HuH-7 (cell line): ENCODE data around the gene WDR54.
"Not testable (repeated sequence)": the region's sequence is repeated elsewhere in the genome, so short reads cannot be mapped to it uniquely, and the experiment has no call there.

Experiments used
- DNase-seq: peaks from one replicate; pipeline ENCODE4 v3.0.0; 2011; ENCODE audit warnings: low spot score

WDR54 gene

DNA sequence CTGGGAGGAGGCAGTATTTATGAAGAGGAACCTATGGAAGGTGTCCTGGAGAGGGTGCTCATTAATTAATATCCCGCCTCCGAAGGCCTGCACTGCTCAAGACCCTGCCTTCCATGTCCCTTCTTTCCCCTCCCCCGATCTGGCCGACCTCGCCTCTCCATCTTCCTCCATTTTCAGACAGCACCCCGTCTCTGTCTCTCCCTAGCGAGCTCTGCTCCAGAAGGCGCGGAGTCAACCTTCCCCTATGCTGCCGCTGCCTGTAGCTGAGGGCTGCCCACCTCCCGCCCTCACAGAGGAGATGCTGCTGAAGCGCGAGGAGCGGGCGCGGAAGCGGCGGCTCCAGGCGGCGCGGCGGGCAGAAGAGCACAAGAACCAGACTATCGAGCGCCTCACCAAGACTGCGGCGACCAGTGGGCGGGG is 35.6 kb downstream of the WDR54 start:
- DNase-seq: no peak

DNA sequence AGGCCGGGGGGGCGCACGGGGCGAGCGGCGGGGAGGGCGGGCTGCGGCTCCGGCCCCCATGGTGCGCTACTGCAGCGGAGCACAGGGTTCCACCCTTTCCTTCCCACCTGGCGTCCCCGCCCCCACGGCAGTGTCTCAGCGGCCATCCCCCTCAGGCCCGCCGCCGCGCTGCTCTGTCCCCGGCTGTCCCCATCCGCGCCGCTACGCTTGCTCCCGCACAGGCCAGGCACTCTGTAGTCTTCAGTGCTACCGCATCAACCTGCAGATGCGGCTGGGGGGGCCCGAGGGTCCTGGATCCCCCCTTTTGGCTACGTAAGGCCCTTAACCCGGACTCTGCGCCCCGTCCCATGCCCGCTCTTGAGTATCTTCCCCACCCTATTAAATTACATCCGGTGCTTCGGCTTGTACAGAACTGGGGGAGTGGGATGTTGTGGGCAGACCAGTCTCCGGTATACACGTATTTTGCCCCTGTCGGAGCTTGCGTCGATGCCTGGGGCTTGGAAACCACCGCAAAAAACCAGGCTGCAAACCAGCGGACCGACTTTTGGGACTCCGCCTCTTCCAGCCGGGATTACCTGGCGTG is 36.1 kb downstream of the WDR54 start:
- peak; percentile 55 for DNase-seq

DNA sequence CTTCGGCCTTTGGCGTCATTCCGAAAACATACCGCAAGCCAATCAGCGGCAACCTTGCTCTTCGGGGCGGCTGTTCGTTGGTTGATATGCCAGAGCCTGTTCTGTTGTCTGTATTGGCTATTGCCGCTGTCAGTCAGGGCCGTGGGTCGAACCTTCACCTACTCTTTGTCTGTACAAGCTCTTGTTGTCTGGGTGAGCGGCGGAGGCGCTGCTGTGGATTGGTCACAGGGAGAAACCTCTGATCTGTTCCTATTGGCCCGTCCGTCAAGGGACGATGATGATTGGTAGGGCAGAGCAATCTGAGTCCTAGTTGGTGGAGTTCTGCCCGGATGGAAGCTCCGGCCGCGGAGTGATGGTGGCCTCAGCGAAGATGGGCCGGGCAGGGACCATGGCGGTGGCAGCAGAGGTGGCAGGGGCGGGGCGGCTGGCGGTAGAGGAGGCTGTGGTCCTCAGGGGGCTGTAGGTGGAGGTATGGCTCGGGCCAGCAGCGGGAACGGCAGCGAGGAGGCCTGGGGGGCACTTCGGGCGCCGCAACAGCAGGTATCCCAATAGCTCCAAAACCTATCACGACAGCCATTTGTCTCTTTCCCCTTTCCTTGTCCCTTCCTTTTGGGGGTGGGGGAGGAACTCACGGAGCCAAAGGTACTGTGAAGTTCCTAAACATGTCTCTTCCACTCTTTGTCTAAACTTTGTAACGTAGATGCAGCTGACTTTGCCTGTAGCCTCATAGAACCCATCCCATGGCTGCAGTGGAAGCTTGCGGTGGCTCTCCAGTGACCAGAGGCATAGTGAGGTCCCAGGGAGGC is 36.8 kb downstream of the WDR54 start, which contains the start of gene WBP1:
Gene WBP1 (plus strand): TSS at position 307 of the 806 bp plus-strand sequence. CDS start 165 bp downstream, at position 472.
- peak; percentile 95 for DNase-seq

DNA sequence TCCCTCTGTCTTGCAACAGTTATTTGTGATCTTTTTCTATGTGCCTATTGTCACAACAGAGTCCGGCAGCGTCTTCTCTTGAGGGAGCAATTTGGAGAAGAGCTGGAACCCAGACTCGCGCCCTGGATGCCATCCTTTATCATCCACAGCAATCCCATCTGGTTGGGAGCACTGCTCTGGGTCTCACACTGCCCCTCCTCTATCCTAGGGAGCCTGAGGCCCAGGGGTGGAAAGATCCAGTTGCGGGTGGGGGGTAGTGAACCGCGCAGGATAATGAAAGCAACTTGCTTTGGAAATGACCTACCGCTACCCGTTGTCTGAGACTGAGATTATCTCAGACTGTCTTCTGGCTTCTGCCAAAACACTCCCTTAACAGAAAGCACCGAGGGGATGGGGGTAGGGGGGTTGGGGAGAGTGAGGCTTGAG is 37.4 kb downstream of the WDR54 start:
- DNase-seq: no peak

DNA sequence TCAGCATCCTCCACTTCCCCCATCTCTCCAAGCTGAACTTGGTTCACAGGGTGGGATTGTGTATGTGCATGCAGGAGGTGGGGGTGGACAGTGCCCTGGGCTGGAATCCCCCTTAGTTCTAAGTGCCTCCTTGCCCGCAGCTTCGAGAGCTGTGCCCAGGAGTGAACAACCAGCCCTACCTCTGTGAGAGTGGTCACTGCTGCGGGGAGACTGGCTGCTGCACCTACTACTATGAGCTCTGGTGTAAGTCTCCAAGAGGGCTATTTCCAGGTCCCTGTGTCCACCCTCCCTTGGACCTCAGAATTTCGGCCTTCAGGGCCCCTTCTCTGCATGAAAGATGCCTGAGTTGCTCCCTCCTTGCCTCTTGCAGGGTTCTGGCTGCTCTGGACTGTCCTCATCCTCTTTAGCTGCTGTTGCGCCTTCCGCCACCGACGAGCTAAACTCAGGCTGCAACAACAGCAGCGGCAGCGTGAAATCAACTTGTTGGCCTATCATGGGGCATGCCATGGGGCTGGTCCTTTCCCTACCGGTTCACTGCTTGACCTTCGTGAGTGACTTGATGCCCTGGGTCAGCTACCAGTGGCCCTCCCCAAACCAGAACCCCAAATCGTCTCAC is 38.1 kb downstream of the WDR54 start:
- DNase-seq: not testable (repeated sequence)

DNA sequence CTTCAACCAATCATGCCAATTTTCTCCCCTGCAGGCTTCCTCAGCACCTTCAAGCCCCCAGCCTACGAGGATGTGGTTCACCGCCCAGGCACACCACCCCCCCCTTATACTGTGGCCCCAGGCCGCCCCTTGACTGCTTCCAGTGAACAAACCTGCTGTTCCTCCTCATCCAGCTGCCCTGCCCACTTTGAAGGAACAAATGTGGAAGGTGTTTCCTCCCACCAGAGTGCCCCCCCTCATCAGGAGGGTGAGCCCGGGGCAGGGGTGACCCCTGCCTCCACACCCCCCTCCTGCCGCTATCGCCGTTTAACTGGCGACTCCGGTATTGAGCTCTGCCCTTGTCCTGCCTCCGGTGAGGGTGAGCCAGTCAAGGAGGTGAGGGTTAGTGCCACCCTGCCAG is 38.7 kb downstream of the WDR54 start:
- DNase-seq: not testable (repeated sequence)

DNA sequence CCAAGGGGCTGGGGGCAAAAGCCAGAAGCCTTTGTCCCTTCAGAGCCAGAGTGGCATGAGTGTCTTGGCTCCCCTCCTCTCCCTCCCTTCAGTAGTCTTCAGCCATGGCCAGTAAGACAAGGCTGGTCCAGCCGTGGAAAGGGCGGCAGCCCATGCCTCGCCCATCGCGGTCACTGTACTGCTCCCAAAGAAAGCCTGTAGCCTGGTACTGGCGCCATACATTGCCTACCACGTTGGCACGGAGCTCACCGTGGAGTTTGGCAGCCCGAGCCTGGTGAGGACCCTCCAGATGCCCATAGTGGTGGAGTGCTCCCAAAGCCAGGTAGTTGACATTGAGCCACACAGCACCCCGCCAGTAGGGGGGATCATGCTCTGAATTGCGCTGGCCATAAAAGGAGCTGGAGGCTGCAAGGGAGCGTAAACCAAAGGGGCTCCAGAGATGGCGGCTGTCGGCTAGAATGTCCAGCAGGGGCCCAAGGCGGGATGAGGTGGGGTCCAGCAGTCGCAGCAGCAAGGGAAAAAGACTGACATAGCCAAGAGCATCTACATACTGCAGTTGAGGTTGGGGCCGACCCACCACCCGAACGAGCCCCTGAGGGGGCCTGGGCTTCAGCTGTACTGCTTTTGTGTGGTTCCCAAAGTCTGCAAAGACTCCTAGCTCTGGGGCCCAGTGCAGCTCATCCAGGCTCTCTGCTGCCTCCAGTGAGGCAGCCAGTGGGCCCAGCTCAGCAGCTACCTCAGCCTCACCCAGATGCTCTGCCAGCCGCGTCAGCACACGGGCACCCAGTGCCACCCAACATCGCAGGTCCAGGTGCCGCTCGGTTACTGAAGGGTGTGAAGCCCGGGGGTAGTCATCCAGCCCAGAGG is 39.9 kb downstream of the WDR54 start:
- no peak for DNase-seq

DNA sequence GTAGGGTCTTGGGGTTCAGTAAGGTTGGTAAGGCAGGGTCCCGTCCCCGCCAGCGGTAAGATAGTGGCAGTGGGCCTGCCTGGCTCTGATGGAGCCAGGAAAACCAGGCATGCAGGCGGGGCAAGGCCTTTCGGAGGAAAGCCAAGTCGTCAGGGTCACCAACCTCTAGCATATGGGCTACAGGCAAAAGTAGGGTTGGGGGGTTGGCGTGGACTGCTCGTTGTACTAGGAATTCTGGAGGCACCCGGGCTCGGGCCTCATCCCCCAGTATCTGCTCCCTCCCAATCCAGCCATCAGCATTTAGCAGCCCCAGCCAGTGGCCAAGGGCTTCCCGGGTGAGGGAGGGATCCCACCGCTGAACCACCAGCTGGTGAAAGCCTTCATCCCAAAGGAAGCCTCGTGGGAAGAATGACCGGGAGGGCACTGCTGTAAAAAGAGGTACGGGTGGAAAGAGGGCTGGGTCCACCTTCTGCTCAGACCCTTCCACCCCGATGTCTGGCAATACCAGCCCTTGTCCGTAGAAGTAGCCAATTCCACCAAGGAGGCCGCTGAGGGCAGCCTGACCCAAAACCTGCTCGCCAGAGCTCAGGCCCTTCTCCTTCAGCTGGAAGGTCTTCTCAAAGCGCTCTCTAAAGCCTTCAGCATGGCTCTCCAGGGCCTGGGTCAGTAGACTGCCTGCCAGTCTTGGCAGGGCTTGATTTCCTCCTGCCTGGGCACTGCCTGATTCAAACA is 40.7 kb downstream of the WDR54 start:
- DNase-seq: no peak

DNA sequence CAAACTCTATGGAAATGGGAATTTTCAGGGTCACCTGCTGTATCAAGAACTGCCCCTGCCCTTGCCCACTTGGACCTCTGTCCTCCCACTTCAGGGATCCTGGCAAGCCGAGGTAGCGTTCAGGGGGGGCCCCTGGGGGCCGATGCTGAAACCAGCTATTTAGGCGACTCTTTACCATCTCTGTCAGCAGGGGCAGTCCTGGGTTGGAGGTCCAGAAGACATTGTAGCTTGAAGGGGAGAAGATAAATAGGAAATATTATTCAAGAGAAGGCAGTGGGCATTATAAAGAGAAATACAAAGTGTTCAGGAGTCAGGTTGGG is 41.2 kb downstream of the WDR54 start:
- no peak for DNase-seq

DNA sequence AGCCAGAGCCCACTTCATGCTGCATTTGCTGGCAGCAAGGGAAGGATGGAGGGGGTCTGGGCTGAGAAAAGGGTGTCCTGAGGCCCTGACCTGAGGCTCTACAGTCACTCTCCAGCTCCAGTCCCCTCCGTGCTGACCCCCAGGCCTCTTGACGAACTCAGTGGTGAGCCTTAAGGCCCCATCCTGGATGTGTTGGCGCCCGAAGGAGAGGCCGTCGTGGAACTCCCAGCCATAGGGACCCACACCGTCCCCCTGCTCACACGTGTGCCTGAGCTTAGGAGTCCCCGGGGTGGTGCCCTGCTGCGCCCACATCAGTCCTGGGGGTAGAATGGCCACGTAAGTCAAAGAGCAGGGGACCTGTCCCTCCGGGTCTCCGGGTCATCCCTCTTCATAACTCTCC is 42.9 kb downstream of the WDR54 start:
- no peak for DNase-seq

DNA sequence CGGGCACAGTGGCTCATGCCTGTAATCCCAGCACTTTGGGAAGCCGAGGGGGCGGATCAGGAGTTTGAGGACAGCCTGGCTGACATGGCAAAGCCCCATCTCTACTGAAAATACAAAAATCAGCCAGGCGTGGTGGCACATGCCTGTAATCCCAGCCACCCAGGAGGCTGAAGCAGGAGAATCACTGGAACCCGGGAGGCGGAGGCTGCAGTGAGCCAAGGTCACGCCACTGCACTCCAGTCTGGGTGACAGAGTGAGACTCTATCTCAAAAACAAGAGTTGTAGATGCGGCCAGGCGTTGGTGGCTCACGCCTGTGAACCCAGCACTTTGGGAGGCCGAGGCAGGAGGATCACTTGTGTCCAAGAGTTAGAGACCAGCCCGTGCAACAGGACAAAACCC is 49.2 kb downstream of the WDR54 start:
- not testable (repeated sequence) for DNase-seq

DNA sequence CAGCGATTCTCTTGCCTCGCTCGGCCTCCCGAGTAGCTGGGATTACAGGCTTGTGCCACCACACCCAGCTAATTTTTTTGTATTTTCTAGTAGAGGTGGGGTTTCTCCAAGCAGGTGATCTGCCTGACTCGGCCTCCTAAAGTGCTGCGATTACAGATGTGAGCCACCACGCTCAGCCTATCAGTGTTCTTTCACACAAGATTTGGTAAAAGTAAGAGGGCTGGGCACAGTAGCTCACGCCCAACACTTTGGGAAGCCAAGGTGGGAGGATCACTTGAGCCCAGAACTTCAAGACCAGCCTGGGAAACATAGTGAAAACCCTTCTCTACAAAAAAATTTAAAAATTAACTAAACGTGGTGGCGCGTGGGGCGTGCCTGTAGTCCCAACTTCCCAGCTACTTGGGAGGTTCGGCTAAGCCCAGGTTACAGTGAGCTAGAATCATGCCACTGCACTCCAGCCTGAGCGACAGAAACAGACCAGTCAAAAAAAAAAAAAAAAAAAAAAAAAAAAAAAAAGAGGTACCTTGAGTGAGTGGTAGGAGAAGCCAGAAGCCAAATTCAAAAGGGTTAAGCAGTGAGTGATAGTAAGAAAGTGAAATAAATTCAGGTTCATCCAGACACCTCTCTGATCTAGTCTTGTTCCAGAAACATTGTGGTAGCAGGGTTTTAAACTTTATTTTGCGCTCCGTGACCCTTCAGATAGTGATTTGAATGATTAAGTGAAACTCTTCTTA is 50.0 kb downstream of the WDR54 start:
- DNase-seq: no peak

DNA sequence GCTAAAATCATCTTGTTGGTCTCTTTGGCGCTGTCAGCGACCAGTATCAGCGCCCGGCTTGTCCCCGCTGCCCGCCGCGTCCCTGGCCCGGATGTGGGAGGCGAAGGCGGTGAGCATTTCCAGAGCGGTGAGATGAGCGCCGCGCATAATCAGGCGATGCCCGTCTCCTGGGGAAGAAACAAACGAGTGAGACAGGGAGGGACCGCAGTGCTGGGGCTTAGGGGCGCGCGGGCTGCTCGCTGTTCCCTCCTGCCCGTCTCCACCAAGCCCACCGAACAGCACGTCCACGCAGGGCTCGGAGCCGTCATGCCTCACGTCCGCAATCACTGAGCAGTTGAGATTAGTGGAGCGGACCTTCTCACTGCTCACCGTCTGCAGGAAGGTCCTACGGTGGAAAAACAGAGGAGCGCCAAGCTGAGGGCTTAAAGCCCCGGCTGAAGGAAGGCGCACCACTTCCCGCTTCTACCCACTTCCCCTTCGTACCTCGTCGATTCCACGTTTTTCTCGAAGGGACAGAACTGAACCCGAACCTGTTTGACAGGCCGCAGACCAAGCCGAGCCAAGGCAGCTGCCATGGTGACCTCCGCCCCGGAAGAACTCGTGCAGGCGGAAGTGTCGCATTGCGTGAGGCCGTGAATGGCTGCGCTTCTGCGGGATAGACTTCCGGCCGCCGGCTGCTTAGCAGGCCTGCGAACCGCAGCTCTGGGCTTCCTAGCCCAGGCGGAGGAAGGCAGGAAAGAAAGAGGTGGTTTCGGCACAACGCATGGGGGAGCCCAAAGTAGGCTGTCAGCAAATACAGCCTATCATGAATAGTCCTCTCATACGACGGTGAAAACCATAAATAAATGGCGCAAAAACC is 50.8 kb downstream of the WDR54 start, which contains the start of gene MRPL53:
Gene MRPL53 (minus strand): TSS at position 595 of the 859 bp plus-strand sequence. CDS start 20 bp downstream, at position 575.
- peak; percentile 59 for DNase-seq

DNA sequence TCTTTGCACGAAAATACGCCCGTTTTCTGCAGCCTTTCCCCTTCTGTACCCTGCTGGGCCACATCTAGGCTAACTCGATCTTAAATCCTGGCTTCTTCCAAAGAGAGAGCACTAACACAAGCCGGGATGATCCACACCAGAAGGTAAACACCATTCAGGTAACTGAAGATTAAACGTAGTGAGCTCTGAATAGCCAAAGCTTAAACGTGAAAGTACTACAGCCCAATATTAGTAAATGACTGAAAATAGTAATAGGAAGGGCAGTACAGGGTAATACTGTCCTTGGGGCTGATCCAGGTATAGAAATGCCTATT is 51.4 kb downstream of the WDR54 start:
- no peak for DNase-seq

DNA sequence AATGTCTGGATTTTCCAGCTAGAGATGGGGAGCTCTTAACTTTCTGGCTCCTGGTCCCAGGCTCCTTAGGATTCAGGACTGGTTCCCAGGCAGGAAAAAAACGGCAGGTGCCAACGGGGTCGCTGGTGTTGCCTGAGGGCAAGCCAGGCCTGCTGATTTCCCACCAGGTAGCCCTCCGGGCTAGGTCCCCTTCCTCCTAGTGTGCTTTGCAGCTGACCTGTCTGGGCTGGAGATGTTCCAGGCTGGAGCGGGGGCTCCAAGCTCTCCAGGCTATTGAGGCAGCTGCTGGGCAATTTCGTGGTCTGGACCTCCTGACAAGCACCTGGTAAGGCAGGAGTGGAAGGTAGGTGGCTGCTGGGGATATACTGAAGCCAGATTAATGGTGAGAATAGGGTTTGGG is 53.0 kb downstream of the WDR54 start:
- no peak for DNase-seq

DNA sequence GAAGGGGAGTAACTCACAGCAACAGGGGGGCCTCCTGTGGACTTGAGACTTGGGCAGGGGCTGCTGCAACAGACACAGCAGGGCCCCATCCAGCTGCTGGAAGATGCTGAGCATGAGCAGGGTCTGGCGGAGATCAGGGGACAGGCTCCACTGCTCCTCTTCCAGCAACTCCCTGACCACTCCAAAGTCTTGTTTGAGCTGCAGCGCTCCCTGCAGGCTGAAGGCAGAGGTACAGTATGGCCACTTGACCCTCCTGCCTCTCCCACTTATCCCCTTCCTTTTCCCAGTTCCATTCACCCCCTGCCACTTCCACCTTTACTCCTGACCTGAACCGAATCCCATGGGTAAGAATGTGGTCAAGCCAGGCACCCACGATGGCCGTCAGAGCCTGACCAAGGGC is 53.4 kb downstream of the WDR54 start:
- DNase-seq: no peak
